Measurements from ENCODE around the gene DPEP1. TPM values are rescaled to one million over a fixed set of nuclear protein-coding genes. Genes with fewer than 3 reads are reported as not detected.

Gene DPEP1
- total RNA-seq, result not detected in 3 replicates
- long read RNA-seq, result 0 reads

GRCh38 chr16:89613231-89613953, at the start of gene DPEP1:
Gene DPEP1, plus strand, starts transcription at chr16:89613642. Its CDS starts 16,769 bp downstream, at chr16:89630411.
- Mint-ChIP-seq H3K4me1 (ENCODE audit: low read depth) (peaks cover 3% of the 10 kb centered on the region), H3K9me3 (ENCODE audit: low read depth) (no peaks in the 10 kb centered on the region), H3K4me3 (ENCODE audit: unreplicated experiment) (no peak within 1 kb of the TSS), H3K36me3 (ENCODE audit: low read depth) (no peaks in the 10 kb centered on the region), H3K27me3 (ENCODE audit: low read depth) (no peaks in the 10 kb centered on the region), H3K27ac (ENCODE audit: unreplicated experiment) (no peak within 1 kb of the TSS)
- TF ChIP-seq CTCF (IDR thresholded peaks at IDR 0.05), result no peak
- DNase-seq (ENCODE audit: low spot score), result no peak

DNA sequence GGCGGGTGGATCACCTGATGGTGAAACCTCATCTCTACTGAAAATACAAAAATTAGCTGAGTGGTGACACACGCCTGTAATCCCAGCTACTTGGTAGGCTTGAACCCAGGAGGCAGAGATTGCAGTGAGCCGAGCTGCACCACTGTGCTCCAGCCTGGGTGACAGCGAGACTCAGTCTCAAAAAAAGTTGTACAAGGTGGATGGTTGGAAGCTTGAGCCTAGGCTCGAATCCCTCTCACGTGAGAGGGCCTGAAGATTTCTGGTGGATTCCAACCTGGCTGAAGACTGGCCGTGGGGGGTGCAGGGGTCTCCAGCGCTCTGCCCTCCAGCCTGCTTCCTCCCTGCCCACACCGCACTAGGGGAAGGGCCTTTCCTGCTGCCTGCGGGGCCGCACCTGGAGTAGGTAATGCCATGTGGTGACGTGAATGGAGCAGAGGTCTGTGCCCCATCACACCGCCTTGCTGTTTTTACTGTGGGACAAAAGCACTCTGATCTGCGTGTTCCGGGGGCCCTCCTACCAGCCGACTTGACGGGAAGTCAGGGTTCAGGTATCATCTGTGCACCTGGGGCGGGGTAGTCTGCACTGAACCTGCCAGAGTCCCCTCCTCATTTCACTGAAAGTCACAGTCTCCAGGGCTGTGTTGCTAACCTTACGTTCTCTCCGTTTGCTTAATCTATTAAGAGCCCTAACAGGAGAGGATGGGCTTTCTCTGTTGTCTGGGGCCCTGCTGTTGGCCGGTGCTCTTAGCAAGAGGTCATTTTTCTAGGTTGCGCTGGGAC, 48.8 kb upstream of the DPEP1 start:
- no peak for DNase-seq (ENCODE audit: low spot score)
- TF ChIP-seq CTCF (IDR thresholded peaks at IDR 0.05), result no peak
- Mint-ChIP-seq H3K4me3 (ENCODE audit: unreplicated experiment) (no peak overlapping the region), H3K36me3 (ENCODE audit: low read depth) (peaks cover 32% of the 10 kb centered on the region), H3K27ac (ENCODE audit: unreplicated experiment) (peak overlapping the region; percentile 83), H3K27me3 (ENCODE audit: low read depth) (no peaks in the 10 kb centered on the region), H3K4me1 (ENCODE audit: low read depth) (peaks cover 54% of the 10 kb centered on the region), H3K9me3 (ENCODE audit: low read depth) (no peaks in the 10 kb centered on the region)

DNA sequence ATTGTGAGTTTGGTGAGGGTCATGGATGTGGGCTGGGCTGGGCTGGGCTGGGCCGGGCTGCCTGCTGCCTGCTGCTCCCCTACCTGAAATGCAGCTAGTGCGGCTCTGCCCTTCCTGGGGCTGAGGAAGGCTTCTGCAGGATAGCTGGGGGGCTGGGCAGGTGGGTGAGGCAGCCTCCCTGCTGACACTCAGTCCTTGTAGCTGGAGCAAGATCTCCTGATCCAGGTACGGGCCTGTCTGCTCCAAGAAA, 48.3 kb upstream of the DPEP1 start:
- peaks cover 51% of the 10 kb centered on the region for H3K4me1 Mint-ChIP-seq (ENCODE audit: low read depth)
- peaks cover 32% of the 10 kb centered on the region for H3K36me3 Mint-ChIP-seq (ENCODE audit: low read depth)
- no peak for TF ChIP-seq CTCF (IDR thresholded peaks at IDR 0.05)
- peak overlapping the region; percentile 83 for H3K27ac Mint-ChIP-seq (ENCODE audit: unreplicated experiment)
- H3K9me3 Mint-ChIP-seq (ENCODE audit: low read depth), result no peaks in the 10 kb centered on the region
- H3K27me3 Mint-ChIP-seq (ENCODE audit: low read depth), result no peaks in the 10 kb centered on the region
- DNase-seq (ENCODE audit: low spot score), result no peak
- peak overlapping the region; percentile 46 for H3K4me3 Mint-ChIP-seq (ENCODE audit: unreplicated experiment)

DNA sequence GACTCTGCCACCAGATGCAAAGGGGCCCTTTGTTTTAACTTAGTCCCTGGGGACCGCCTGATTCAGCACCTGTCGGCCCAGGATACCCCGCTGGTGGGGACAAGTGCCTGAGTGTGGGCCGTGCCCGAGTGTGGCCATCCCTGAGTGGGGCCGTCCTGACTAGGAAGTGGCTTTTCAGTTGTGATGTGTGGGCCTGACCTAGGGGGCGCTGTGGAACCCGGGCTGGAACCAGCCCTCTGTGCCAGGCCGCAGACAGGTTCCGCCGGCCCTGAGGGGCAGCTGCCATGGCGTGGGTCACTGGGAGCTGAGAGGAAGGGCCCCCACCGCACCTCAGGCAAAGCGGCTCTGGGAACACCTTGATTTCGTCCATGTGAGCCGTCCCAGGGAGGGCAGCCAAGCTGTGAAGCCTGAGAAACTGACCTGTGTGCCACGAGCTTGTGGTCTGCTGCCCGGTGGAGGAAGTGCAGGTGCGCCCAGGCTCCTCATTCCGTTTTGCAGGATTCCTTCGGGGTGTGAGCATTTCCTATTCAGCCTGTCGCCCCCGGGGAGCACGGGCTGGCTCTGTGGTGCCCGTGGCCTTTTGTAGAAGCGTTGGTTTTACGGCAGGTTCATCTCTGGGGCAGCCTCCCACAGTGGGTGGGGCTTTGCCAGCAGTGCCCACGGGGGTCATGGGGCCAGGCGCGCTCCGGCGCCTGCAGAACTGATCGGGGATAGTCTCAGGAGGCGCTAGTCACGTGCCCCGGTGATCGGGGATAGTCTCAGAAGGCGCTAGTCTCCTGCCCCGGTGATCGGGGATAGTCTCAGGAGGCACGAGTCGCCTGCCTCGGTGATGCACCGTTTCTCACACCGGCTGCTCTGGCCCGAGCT, 47.7 kb upstream of the DPEP1 start:
- no peak for DNase-seq (ENCODE audit: low spot score)
- Mint-ChIP-seq H3K36me3 (ENCODE audit: low read depth) (peaks cover 32% of the 10 kb centered on the region), H3K4me3 (ENCODE audit: unreplicated experiment) (peak overlapping the region; percentile 46), H3K9me3 (ENCODE audit: low read depth) (no peaks in the 10 kb centered on the region), H3K27ac (ENCODE audit: unreplicated experiment) (peak overlapping the region; percentile 83), H3K27me3 (ENCODE audit: low read depth) (no peaks in the 10 kb centered on the region), H3K4me1 (ENCODE audit: low read depth) (peaks cover 51% of the 10 kb centered on the region)
- peak; percentile 83 for TF ChIP-seq CTCF (IDR thresholded peaks at IDR 0.05)
